ENCODE measurements around the gene ANP32B. TPM values are rescaled to one million over a fixed set of nuclear protein-coding genes. Genes with fewer than 3 reads are reported as not detected.

The ANP32B gene
- total RNA-seq, 1 donor from 2014 or later: 156 TPM

DNA sequence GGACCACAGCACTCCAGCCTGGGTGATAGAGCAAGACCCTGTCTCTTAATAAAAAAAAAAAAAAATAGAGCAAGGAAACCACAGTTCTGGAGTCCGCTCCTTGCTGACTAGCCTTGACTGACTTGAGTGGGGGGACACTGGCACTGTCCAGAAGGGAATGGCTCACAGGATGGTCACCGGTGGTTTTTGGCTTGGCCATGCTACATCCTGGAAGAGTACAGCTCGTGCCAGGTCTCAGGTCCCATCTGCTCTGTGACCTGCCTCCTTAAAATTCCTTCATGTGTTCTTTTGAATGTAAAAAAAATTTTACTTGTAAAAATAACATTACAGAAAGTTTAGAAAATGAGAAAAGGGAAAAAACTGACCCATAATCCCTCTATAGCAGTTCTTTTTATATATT lies 79.0 kb downstream of the ANP32B start:
- Mint-ChIP-seq H3K4me1 (ENCODE audit: unreplicated experiment) (peaks cover 4% of the 10 kb centered on the region), H3K27me3 (no peaks in the 10 kb centered on the region), H3K4me3 (no peak overlapping the region), H3K9me3 (no peaks in the 10 kb centered on the region), H3K36me3 (peaks cover 18% of the 10 kb centered on the region), H3K27ac (no peak overlapping the region)
- no peak for DNase-seq (ENCODE audit: extremely low spot score, unreplicated experiment)
- no peak for TF ChIP-seq CTCF (conservative IDR thresholded peaks at IDR 0.05)

GRCh38 chr9:98064623-98065392 lies 81.7 kb downstream of the ANP32B start:
- DNase-seq (ENCODE audit: extremely low spot score, unreplicated experiment): no peak
- H3K9me3 Mint-ChIP-seq: no peaks in the 10 kb centered on the region
- H3K4me3 Mint-ChIP-seq: no peak overlapping the region
- peaks cover 19% of the 10 kb centered on the region for H3K36me3 Mint-ChIP-seq
- no peak for TF ChIP-seq CTCF (conservative IDR thresholded peaks at IDR 0.05)
- no peak overlapping the region for H3K27ac Mint-ChIP-seq
- H3K4me1 Mint-ChIP-seq (ENCODE audit: unreplicated experiment): peaks cover under 1% of the 10 kb centered on the region
- H3K27me3 Mint-ChIP-seq: no peaks in the 10 kb centered on the region

Other genes starting within 250 kb of the ANP32B start
- gene FOXE1, start 130.1 kb upstream of the ANP32B start, total RNA-seq (ENCODE audit: low replicate concordance): 2.4 and 4.2 TPM in 2 replicates
- 11.3 and 13.9 TPM in 2 replicates for gene TRMO, start 60.8 kb upstream of the ANP32B start, total RNA-seq (ENCODE audit: low replicate concordance)
- gene HEMGN, start 45.2 kb upstream of the ANP32B start, total RNA-seq (ENCODE audit: low replicate concordance): not detected in 2 replicates
- gene NANS, start 73.4 kb downstream of the ANP32B start, total RNA-seq (ENCODE audit: low replicate concordance): 44.6 and 48.1 TPM in 2 replicates
- gene TRIM14, start 135.9 kb downstream of the ANP32B start, total RNA-seq (ENCODE audit: low replicate concordance): 9.9 and 18.8 TPM in 2 replicates
- 9.9 and 28.5 TPM in 2 replicates for gene CORO2A, start 209.3 kb downstream of the ANP32B start, total RNA-seq (ENCODE audit: low replicate concordance)

Measured in type B pancreatic cell (in vitro differentiated cells).